Right forelimb (tissue), 1 donor: Measurements from ENCODE around the gene GLG1.
"Not testable (repeated sequence)": the region's sequence is repeated elsewhere in the genome, so short reads cannot be mapped to it uniquely, and the experiment has no call there.

Experiments used
- DNase-seq: peaks from one replicate; pipeline ENCODE4 v3.0.0-alpha.2; 2018

The GLG1 gene

DNA sequence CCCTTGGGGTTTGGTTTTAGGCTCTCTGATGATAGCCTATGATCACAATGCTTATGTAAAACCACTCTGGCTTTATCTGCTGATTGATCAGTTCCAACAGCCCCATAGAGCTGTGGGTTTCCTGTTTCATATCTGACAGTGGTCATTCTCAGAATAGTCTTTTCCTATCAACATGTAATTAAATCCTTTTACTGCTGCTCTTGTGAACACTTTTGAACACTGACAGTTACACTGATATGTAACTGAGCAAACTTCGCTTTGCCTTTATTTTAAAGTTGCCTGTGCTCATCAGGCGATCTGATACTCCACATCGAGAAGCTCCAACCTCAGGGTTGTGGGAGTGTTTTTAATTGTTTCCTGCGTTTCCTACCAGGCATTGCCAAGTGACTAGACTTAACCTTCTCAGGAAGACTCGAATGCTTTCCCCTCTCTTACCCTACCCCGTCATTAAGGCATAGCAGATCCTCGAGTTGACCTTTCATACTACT, 168.4 kb downstream of the GLG1 start:
- DNase-seq = no peak

DNA sequence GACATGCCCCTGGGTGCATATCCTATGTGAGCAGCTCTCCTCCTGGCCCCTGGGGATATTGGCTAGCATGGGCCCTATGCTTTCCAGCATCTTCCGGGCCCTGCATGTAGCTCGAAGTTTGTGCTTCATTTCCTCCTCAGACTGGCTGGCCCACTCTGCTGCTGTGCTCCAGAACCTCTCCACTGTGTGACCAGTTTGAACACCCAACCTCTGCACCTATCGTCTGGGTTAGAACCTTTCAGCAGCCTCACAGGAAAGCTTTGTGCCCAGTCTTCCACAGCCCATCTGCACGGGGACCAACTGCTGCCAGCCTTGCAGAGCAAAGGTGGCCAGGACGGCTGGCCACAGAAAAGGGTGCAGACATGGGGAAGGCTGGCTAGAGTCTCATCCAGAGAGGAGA, 175.4 kb downstream of the GLG1 start:
- no peak for DNase-seq

- peak; percentile 64 for DNase-seq
These were observed 176.7 kb downstream of the GLG1 start for GRCh38 chr16:74430036-74430712.

DNA sequence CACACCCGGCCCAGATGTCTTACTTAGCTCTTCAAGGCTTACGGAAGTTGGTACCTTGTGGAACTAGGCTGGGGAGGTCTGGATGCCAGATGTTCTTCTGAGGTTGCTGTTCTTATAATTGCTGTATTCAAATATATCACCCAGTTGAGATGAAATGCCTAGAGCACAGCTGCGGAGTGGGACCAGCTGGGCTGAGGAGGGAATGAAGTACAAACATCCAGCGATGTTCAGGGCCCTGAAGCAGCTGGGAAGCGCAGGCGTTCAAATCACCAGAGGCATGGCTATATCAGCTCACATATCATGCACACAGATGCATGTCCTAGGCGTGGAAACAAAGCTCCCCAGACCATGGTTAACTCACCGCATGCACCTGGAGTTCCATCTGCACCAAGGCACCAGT, 178.4 kb downstream of the GLG1 start:
- DNase-seq = not testable (repeated sequence)

- DNase-seq = not testable (repeated sequence)
These were observed 181.2 kb downstream of the GLG1 start for GRCh38 chr16:74425751-74426150.

- DNase-seq = not testable (repeated sequence)
These were observed 183.2 kb downstream of the GLG1 start for GRCh38 chr16:74423721-74424120.

DNA sequence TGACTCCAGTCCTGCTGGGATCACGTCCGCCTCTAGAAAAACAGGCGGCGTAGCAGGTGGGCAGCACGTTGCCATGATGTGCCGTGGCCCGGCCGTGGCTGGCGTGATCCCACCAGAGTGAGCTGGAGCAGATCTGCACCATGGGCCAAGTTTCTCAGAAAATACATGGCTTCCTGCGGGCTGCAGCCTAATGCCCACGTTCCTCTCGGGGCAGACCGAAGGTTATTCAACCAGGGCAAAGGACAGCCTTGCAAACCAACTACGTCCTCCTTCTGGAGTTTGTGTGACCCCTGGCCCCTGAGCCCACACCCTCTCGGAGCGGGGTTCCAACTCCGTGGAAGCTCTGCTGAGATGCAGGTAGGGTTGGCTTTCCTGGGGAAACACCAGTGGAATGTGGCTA, 184.8 kb downstream of the GLG1 start:
- DNase-seq = not testable (repeated sequence)

DNA sequence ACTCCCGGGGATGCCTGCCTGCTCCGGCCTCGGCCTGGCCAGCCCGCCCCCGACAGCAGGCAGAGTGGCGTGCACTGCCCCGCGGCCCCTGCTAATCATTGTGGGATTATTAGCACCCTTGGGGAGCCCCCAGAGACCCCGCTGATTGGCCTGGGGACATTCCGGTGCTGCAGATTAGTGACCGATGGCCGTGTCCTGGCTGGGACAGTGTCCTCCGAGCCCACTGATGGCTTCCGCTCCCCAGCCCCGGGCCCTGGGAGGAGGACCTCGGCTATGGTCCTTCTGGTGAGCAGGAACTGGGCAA, 185.5 kb downstream of the GLG1 start:
- not testable (repeated sequence) for DNase-seq

- DNase-seq = not testable (repeated sequence)
These were observed 186.1 kb downstream of the GLG1 start, which contains the start of gene CLEC18B for GRCh38 chr16:74420612-74421481. TSS of gene CLEC18B (minus strand) at chr16:74421478. CDS start at chr16:74421270, 208 bp downstream.

GRCh38 chr16:74419811-74420210, 187.1 kb downstream of the GLG1 start:
- DNase-seq = not testable (repeated sequence)

DNA sequence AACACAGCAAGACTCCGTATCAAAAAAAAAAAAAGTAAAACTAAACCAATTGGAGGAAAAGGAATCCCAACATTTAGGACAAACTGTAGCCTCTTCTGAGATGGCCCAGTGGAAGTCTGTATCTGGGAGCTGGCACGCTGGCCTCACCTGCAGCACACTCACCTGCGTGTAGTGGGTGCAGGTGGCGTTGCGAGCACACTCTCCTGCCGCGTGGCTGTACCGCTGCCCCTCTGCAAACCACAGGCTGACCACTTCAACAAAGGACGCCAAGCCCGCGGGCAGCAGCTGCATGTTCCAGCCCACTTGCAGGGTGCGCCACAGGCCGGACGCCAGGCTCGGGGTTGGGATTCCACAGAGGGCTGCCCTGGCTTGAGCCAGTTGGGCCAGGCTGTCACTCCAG, 189.0 kb downstream of the GLG1 start:
- DNase-seq = not testable (repeated sequence)

- not testable (repeated sequence) for DNase-seq
These were observed 193.0 kb downstream of the GLG1 start for GRCh38 chr16:74413920-74414319.

GRCh38 chr16:74413485-74413884, 193.4 kb downstream of the GLG1 start:
- DNase-seq = not testable (repeated sequence)

DNA sequence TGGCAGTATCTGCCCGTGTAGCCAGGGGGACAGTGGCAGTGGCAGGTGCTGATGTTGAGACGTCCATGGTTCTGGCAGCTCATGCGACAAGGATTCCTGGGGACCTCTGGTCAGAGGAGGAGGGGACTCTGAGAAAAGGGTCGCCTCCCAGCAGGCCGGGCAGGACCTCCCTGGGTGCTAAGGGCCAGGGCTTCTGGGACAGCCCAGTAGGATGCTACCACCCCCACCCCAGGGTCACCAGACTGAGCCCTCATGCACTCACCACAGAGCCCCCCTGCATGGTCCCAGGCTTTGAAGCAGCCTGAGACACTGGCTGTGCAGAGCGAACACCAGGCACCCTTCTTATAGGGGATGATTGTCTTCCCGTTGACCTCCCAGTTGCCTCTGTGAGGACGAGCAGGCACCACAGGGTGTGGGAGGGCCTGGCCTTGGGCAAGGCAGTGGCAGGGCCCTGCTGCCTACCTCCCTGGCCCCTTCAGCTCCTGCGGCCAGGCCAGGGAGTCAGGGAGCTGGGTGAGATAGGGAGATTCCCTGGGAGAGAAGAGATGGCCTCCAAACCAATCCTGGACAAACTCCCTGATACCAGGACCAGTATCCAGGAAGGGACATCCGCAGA, 194.0 kb downstream of the GLG1 start:
- DNase-seq = not testable (repeated sequence)

GRCh38 chr16:74412138-74412774, 194.7 kb downstream of the GLG1 start:
- DNase-seq = not testable (repeated sequence)

DNA sequence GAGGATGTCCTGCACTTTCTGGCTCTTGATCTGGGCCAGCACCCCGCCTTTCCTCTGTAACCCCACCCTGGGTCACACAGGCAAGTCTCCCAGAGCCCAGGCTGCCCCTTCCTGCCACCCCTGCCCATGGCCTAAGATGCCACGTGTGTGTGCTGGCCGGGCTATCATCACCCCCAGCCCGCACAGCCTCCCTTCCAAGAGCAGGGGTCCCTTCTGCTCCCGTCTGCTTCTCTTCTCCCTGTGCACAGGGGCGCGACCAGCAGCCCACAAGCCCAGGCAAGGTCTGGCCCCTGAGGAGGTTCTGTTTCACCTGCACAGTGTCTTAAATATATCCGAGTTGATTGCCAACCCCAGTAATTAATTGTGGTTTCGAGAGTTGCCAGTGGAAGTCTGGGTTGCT, 195.9 kb downstream of the GLG1 start:
- not testable (repeated sequence) for DNase-seq

GRCh38 chr16:74410057-74410957, 196.6 kb downstream of the GLG1 start:
- not testable (repeated sequence) for DNase-seq

- not testable (repeated sequence) for DNase-seq
These were observed 197.5 kb downstream of the GLG1 start for GRCh38 chr16:74409185-74409981.

DNA sequence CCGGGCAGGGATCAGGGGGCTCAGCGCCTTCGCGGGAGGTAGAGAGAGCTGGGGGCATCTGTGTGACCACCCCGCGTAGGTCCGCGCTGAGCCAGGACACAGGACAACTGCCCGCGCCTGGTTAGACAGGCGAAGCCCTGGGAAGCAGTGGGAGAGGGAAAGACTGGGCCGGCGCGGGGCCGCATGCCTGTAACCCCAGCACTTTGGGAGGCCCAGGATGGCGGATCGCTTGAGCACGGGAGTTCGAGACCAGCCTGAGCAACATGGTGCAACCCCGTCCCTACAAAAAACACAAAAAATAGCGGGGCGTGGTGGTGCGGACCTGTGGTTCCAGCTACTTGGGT, 199.6 kb downstream of the GLG1 start:
- DNase-seq = peak; percentile 76

DNA sequence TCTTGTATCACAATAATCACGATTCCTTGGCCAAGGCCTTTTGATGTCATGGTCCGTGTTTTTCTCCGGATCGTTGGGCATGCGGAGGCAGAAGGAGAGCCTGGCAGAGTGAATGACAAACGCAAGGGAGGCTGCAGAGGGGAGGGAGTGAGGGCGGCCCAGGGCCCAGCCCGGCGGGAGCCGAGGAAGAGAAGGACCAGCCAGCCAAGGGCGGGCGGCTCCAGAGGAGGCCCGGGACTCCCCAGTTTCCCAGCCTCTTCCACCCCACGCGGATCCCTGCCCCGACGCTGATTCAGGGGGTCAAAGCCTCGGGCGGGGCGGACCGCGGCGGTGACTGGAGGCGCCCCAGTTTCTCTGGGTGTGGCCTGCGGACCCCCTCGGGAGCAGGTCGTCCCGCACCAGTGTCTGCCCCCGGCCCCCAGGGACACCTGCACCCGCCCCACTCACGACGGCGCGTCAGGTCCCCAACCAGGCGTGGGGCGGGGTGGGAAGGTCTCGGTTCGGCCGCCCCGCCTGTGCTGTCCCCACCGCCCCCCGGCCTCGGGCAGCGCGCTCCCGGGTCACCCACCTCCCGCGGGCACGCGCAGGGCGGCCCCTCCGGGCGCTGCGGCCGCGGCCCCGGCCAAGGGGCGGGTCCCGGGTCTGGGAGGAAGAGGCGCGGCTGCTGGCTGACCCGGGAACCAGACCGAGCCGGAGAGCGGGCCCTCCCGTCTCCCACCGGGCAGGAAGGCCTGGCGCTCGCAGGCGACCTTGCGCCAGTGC, 200.1 kb downstream of the GLG1 start:
- not testable (repeated sequence) for DNase-seq
